WTC11 (cell line): ENCODE results near the gene PYGB. TPM values are rescaled to one million over a fixed set of nuclear protein-coding genes. Genes with fewer than 3 reads are reported as not detected.

Experiments used
- ATAC-seq: fragments of 200-7000 bp; cut with Tn5 transposase; 2 replicates; pipeline ENCODE4 v1.10.0; 2021; ENCODE audit warnings: mild to moderate bottlenecking, moderate library complexity
- CTCF ChIA-PET: fragments of 300-600 bp; sonication (Branson Sonifier 250); formaldehyde crosslinking; loops from one replicate; lab custom pipeline; 2021; ENCODE audit warnings: antibody characterized with exemption; lab: Charles Lee
- POLR2A ChIA-PET: fragments of 350-600 bp; sonication (Branson Sonifier 250); formaldehyde crosslinking; loops from one replicate; lab custom pipeline; 2021; ENCODE audit warnings: antibody characterized with exemption; lab: Charles Lee
- DNase-seq: peaks from one replicate; pipeline ENCODE4 v3.0.0; 2021; ENCODE audit warnings: low spot score
- H3K27ac Mint-ChIP-seq: 2 replicates; pipeline ENCODE4 v1.8.0; 2021; ENCODE audit warnings: mixed read lengths
- H3K27me3 Mint-ChIP-seq: 2 replicates; pipeline ENCODE4 v1.8.0; 2021; ENCODE audit warnings: low read depth, mild to moderate bottlenecking, moderate library complexity, mixed read lengths
- H3K36me3 Mint-ChIP-seq: 2 replicates; pipeline ENCODE4 v1.8.0; 2021; ENCODE audit warnings: mixed read lengths
- H3K4me1 Mint-ChIP-seq: 2 replicates; pipeline ENCODE4 v1.8.0; 2022; ENCODE audit warnings: mixed read lengths
- H3K4me3 Mint-ChIP-seq: 2 replicates; pipeline ENCODE4 v1.8.0; 2021; ENCODE audit warnings: mild to moderate bottlenecking, moderate library complexity, mixed read lengths
- H3K9me3 Mint-ChIP-seq: 2 replicates; pipeline ENCODE4 v1.8.0; 2021; ENCODE audit warnings: mixed read lengths
- AFF4 ChIP-seq: sonication (generic); formaldehyde crosslinking; IDR thresholded peaks from 2 replicates; pipeline ENCODE4 v1.8.1; 2023; ENCODE audit warnings: mild to moderate bottlenecking, missing genetic modification reagents, borderline replicate concordance
- ATF1 ChIP-seq: sonication (generic); formaldehyde crosslinking; IDR thresholded peaks from 2 replicates; pipeline ENCODE4 v1.8.1; 2023; ENCODE audit warnings: mild to moderate bottlenecking, moderate library complexity, missing genetic modification reagents
- ATF2 ChIP-seq: sonication (generic); formaldehyde crosslinking; IDR thresholded peaks from 2 replicates; pipeline ENCODE4 v1.8.1; 2022; ENCODE audit warnings: low read depth, missing genetic modification reagents, borderline replicate concordance
- CDX4 ChIP-seq: fragments of 250-450 bp; sonication (Bioruptor Pico); IDR thresholded peaks from 2 replicates; pipeline ENCODE4 v1.9.0; 2021; ENCODE audit warnings: moderate library complexity, mild to moderate bottlenecking, inconsistent platforms, borderline replicate concordance
- ELF4 ChIP-seq: sonication (generic); formaldehyde crosslinking; IDR thresholded peaks from 2 replicates; pipeline ENCODE4 v1.8.1; 2022; ENCODE audit warnings: low read depth, mild to moderate bottlenecking, moderate library complexity, missing genetic modification reagents
- FOXP1 ChIP-seq: sonication (generic); formaldehyde crosslinking; IDR thresholded peaks from 2 replicates; pipeline ENCODE4 v1.8.0; 2022; ENCODE audit warnings: missing genetic modification reagents, mild to moderate bottlenecking, moderate library complexity, borderline replicate concordance
- GRHL2 ChIP-seq: fragments of 250-450 bp; sonication (Bioruptor Pico); IDR thresholded peaks from 2 replicates; pipeline ENCODE4 v1.8.0; 2022; ENCODE audit warnings: mild to moderate bottlenecking, moderate library complexity; ENCODE audit not compliant: insufficient replicate concordance, severe bottlenecking
- JAZF1 ChIP-seq: fragments of 250-450 bp; sonication (Bioruptor Pico); IDR thresholded peaks from 2 replicates; pipeline ENCODE4 v1.9.0; 2021; ENCODE audit warnings: moderate library complexity, mild to moderate bottlenecking, inconsistent platforms
- SMAD3 ChIP-seq: sonication (generic); formaldehyde crosslinking; IDR thresholded peaks from 2 replicates; pipeline ENCODE4 v1.8.0; 2022; ENCODE audit warnings: missing genetic modification reagents, mild to moderate bottlenecking, borderline replicate concordance
- SMAD4 ChIP-seq: sonication (generic); formaldehyde crosslinking; IDR thresholded peaks from 2 replicates; pipeline ENCODE4 v1.8.0; 2022; ENCODE audit warnings: mild to moderate bottlenecking, missing genetic modification reagents
- SP1 ChIP-seq: sonication (generic); formaldehyde crosslinking; conservative IDR thresholded peaks from 2 replicates; pipeline ENCODE4 v1.8.1; 2022; ENCODE audit warnings: missing genetic modification reagents
- TEAD4 ChIP-seq: sonication (generic); formaldehyde crosslinking; IDR thresholded peaks from 2 replicates; pipeline ENCODE4 v1.8.0; 2022; ENCODE audit warnings: mild to moderate bottlenecking, missing genetic modification reagents
- TP53 ChIP-seq: sonication (generic); formaldehyde crosslinking; IDR thresholded peaks from 2 replicates; pipeline ENCODE4 v1.8.1; 2023; ENCODE audit warnings: mild to moderate bottlenecking, missing genetic modification reagents
- ZBTB43 ChIP-seq: sonication (generic); formaldehyde crosslinking; IDR thresholded peaks from 2 replicates; pipeline ENCODE4 v1.8.1; 2023; ENCODE audit warnings: mild to moderate bottlenecking, missing genetic modification reagents
- ZNF121 ChIP-seq: sonication (generic); formaldehyde crosslinking; IDR thresholded peaks from 2 replicates; pipeline ENCODE4 v1.8.0; 2023; ENCODE audit warnings: missing genetic modification reagents
- ZNF138 ChIP-seq: sonication (generic); formaldehyde crosslinking; conservative IDR thresholded peaks from 2 replicates; pipeline ENCODE4 v1.8.1; 2022; ENCODE audit warnings: mild to moderate bottlenecking, moderate library complexity, missing genetic modification reagents
- ZNF281 ChIP-seq: sonication (generic); formaldehyde crosslinking; IDR thresholded peaks from 2 replicates; pipeline ENCODE4 v1.8.0; 2023; ENCODE audit warnings: mild to moderate bottlenecking, missing genetic modification reagents
- ZNF416 ChIP-seq: fragments of 250-450 bp; sonication (Bioruptor Pico); IDR thresholded peaks from 2 replicates; pipeline ENCODE4 v1.9.0; 2021; ENCODE audit warnings: mild to moderate bottlenecking, inconsistent platforms
- ZNF425 ChIP-seq: fragments of 250-450 bp; sonication (Bioruptor Pico); conservative IDR thresholded peaks from 2 replicates; pipeline ENCODE4 v1.9.0; 2021; ENCODE audit warnings: mild to moderate bottlenecking
- ZNF671 ChIP-seq: fragments of 250-450 bp; sonication (Bioruptor Pico); IDR thresholded peaks from 2 replicates; pipeline ENCODE4 v1.8.0; 2021; ENCODE audit warnings: mild to moderate bottlenecking
- total RNA-seq: library from RNA; stranded (reverse); gene quantifications from 3 replicates; pipeline ENCODE4 v1.2.3, GENCODE V29; 2021

The PYGB gene
- total RNA-seq, 1 experiment from 2014 or later: 48.5 TPM

- no peak for TF ChIP-seq AFF4
- no peak for TF ChIP-seq TP53 (CRISPR knock-in tag)
- no peak for TF ChIP-seq SMAD3 (CRISPR knock-in tag)
- TF ChIP-seq ZNF121: no peak
Measured at GRCh38 chr20:25276533-25277050, 28.7 kb downstream of the PYGB start (continued).

GRCh38 chr20:25277051-25277801 is 29.3 kb downstream of the PYGB start:
- H3K4me1 Mint-ChIP-seq: no peaks in the 10 kb centered on the region
- TF ChIP-seq SMAD4 (CRISPR knock-in tag) (no peak), ZNF425 (no peak), ELF4 (no peak)
- no peak overlapping the region for H3K4me3 Mint-ChIP-seq
- POLR2A ChIA-PET: no interaction called here
- CTCF ChIA-PET: no interaction called here
- H3K36me3 Mint-ChIP-seq: peaks cover 26% of the 10 kb centered on the region
- DNase-seq: peak; percentile 6
- H3K27me3 Mint-ChIP-seq: no peaks in the 10 kb centered on the region
- no peak for ATAC-seq
- no peak overlapping the region for H3K27ac Mint-ChIP-seq
- no peaks in the 10 kb centered on the region for H3K9me3 Mint-ChIP-seq

GRCh38 chr20:25277941-25278521 is 30.1 kb downstream of the PYGB start:
- H3K27ac Mint-ChIP-seq: no peak overlapping the region
- no peak overlapping the region for H3K4me3 Mint-ChIP-seq
- no peak for ATAC-seq
- POLR2A ChIA-PET: no interaction called here
- CTCF ChIA-PET: interaction anchor here (1.3 kb wide), 2 partner anchors 17 to 31 kb away, joined by 3 read pairs; no protein-coding TSS in a partner anchor
- peaks cover 22% of the 10 kb centered on the region; the same call in 1 of the 2 replicates for H3K36me3 Mint-ChIP-seq
- peak; percentile 6 for DNase-seq
- no peaks in the 10 kb centered on the region for H3K4me1 Mint-ChIP-seq
- no peaks in the 10 kb centered on the region for H3K9me3 Mint-ChIP-seq
- H3K27me3 Mint-ChIP-seq: no peaks in the 10 kb centered on the region
- no peak for TF ChIP-seq ZBTB43
- no peak for TF ChIP-seq GRHL2 (CRISPR knock-in tag)
- no peak for TF ChIP-seq ATF2
- no peak for TF ChIP-seq TEAD4
- TF ChIP-seq SP1 (CRISPR knock-in tag): no peak
- TF ChIP-seq CDX4: no peak
- no peak for TF ChIP-seq JAZF1
- no peak for TF ChIP-seq FOXP1 (CRISPR knock-in tag)
- TF ChIP-seq ZNF281 (CRISPR knock-in tag): no peak
- no peak for TF ChIP-seq ZNF416
- TF ChIP-seq ATF1 (CRISPR knock-in tag): no peak
- TF ChIP-seq ZNF138 (CRISPR knock-in tag): no peak
- no peak for TF ChIP-seq ZNF671
